HepG2 (cell line): Measurements from ENCODE around the gene TANC1. TPM values are rescaled to one million over a fixed set of nuclear protein-coding genes. Genes with fewer than 3 reads are reported as not detected.

Source experiments
- ATAC-seq: fragments of 200-7000 bp; cut with Tn5 transposase; 3 replicates; pipeline ENCODE4 v1.9.1; 2020; ENCODE audit warnings: mild to moderate bottlenecking, moderate library complexity
- BruUV-seq: library from RNA; stranded (reverse); fragments of 400-500 nt; replicated peaks from 2 replicates; lab custom pipeline; 2021; lab: Mats Ljungman, UMichigan
- CTCF ChIA-PET: fragments of 300-600 bp; formaldehyde crosslinking; extraction: SDS; loops from one replicate; lab custom pipeline; 2021; ENCODE audit warnings: low total read pairs, inconsistent platforms, low intra/inter-chr PET ratio; lab: Yijun Ruan, JAX
- POLR2A ChIA-PET: fragments of 350-600 bp; sonication (Branson Sonifier 250); formaldehyde crosslinking; loops from one replicate; lab custom pipeline; 2020; ENCODE audit warnings: antibody characterized with exemption, inconsistent platforms; lab: Yijun Ruan, JAX
- DNase-seq: peaks from one replicate; pipeline ENCODE4 v3.0.0-alpha.2; 2015; ENCODE audit warnings: low spot score
- FAIRE-seq: peaks from 3 replicates; lab custom pipeline; 2011; peaks lifted over from hg19 to GRCh38; lab: Jason Lieb, UNC
- H2AFZ ChIP-seq: one replicate; pipeline ENCODE4 v1.6.1; 2011; ENCODE audit warnings: low read length, inconsistent platforms
- H3K27ac ChIP-seq: fragments of 300-600 bp; 3 replicates; pipeline ENCODE4 v1.8.0; 2011; ENCODE audit warnings: mixed run types, mild to moderate bottlenecking, mixed read lengths, low read length, inconsistent platforms; ENCODE audit not compliant: insufficient read depth; ENCODE audit errors: extremely low read length
- H3K27me3 ChIP-seq, 2 experiments: fragments of 200-600 bp in 1 of 2; 2 replicates in 1 of 2; 3 replicates in 1 of 2; pipeline versions ENCODE4 v1.6.0 to v1.8.0; 2011; ENCODE audit warnings: low read length in 2 of 2, mild to moderate bottlenecking in 2 of 2, moderate library complexity in 2 of 2, inconsistent platforms in 1 of 2; ENCODE audit not compliant: insufficient read depth in 2 of 2, control insufficient read depth in 1 of 2
- H3K36me3 ChIP-seq, 2 experiments: fragments of 200-600 bp in 1 of 2; replicated peaks in 1 of 2; 2 replicates in 1 of 2; 3 replicates in 1 of 2; pipeline versions ENCODE4 v1.5.1 to v1.8.0; 2011; ENCODE audit warnings: low read length in 2 of 2, inconsistent platforms in 1 of 2; ENCODE audit not compliant: insufficient read depth in 2 of 2, control insufficient read depth in 1 of 2
- H3K4me1 ChIP-seq: 2 replicates; pipeline ENCODE4 v1.5.1; 2012; ENCODE audit warnings: low read length, inconsistent platforms; ENCODE audit not compliant: insufficient read depth
- H3K4me2 ChIP-seq: 2 replicates; pipeline ENCODE4 v1.6.0; 2011; ENCODE audit warnings: low read depth, low read length, inconsistent platforms
- H3K4me3 ChIP-seq, 3 experiments: fragments of 200-600 bp in 1 of 3; sonication (generic), shearing (Covaris generic) in 1 of 3; replicated peaks in 1 of 3; 2 replicates each; pipeline ENCODE4 v1.5.1; 2011 to 2016; ENCODE audit warnings: low read length in 3 of 3, inconsistent platforms in 2 of 3, low read depth in 2 of 3, mild to moderate bottlenecking in 2 of 3, control low read depth in 1 of 3, mixed read lengths in 1 of 3; ENCODE audit not compliant: insufficient read depth in 1 of 3
- H3K79me2 ChIP-seq: one replicate; pipeline ENCODE4 v1.6.1; 2011; ENCODE audit warnings: low read length, inconsistent platforms; ENCODE audit not compliant: insufficient read depth
- H3K9ac ChIP-seq: 2 replicates; pipeline ENCODE4 v1.6.0; 2011; ENCODE audit warnings: mild to moderate bottlenecking, low read depth, low read length, inconsistent platforms; ENCODE audit not compliant: insufficient read depth
- H3K9me3 ChIP-seq: 2 replicates; pipeline ENCODE4 v1.5.1; 2012; ENCODE audit warnings: mild to moderate bottlenecking, low read length
- H4K20me1 ChIP-seq: 2 replicates; pipeline ENCODE4 v1.6.0; 2011; ENCODE audit warnings: inconsistent platforms, mild to moderate bottlenecking, low read length, moderate library complexity; ENCODE audit not compliant: insufficient read depth
- ERF ChIP-seq: IDR thresholded peaks from 2 replicates; pipeline ENCODE4 v1.6.1; 2018; ENCODE audit warnings: missing biosample characterization, missing genetic modification reagents
- KAT7 ChIP-seq: IDR thresholded peaks from 2 replicates; pipeline ENCODE4 v1.6.1; 2018; ENCODE audit warnings: borderline replicate concordance, missing compliant biosample characterization
- KDM3A ChIP-seq: IDR thresholded peaks from 2 replicates; pipeline ENCODE4 v1.6.1; 2018; ENCODE audit warnings: low read depth, missing compliant biosample characterization
- KDM5B ChIP-seq: sonication (generic); formaldehyde crosslinking; IDR thresholded peaks from 2 replicates; pipeline ENCODE4 v1.4.0; 2020; ENCODE audit warnings: missing genetic modification reagents, mild to moderate bottlenecking, borderline replicate concordance
- KLF6 ChIP-seq: IDR thresholded peaks from 2 replicates; pipeline ENCODE4 v1.8.0; 2016; ENCODE audit warnings: missing biosample characterization, missing genetic modification reagents
- LBX2 ChIP-seq: sonication (generic); formaldehyde crosslinking; IDR thresholded peaks from 2 replicates; pipeline ENCODE4 v1.5.0; 2020; ENCODE audit warnings: missing genetic modification reagents, mild to moderate bottlenecking, borderline replicate concordance
- NFE2L1 ChIP-seq: sonication (generic); formaldehyde crosslinking; IDR thresholded peaks from 2 replicates; pipeline ENCODE4 v1.4.0; 2020; ENCODE audit warnings: missing genetic modification reagents, mild to moderate bottlenecking, borderline replicate concordance
- NR3C1 ChIP-seq: sonication (generic); formaldehyde crosslinking; IDR thresholded peaks from 2 replicates; pipeline ENCODE4 v1.4.0; 2020; ENCODE audit warnings: missing genetic modification reagents
- PAWR ChIP-seq: sonication (generic); formaldehyde crosslinking; IDR thresholded peaks from 2 replicates; pipeline ENCODE4 v1.4.0; 2020; ENCODE audit warnings: missing genetic modification reagents, mild to moderate bottlenecking, borderline replicate concordance
- THYN1 ChIP-seq: sonication (generic); formaldehyde crosslinking; IDR thresholded peaks from 2 replicates; pipeline ENCODE4 v1.8.1; 2023; ENCODE audit warnings: low read depth, mild to moderate bottlenecking, moderate library complexity, missing genetic modification reagents, borderline replicate concordance
- ZFYVE20 ChIP-seq: sonication (generic); formaldehyde crosslinking; IDR thresholded peaks from 2 replicates; pipeline ENCODE4 v1.8.0; 2023; ENCODE audit warnings: low read depth, mild to moderate bottlenecking, moderate library complexity, missing genetic modification reagents, borderline replicate concordance
- ZNF292 ChIP-seq: sonication (generic); formaldehyde crosslinking; IDR thresholded peaks from 2 replicates; pipeline ENCODE4 v1.8.1; 2022; ENCODE audit warnings: mild to moderate bottlenecking, low read depth, missing genetic modification reagents, borderline replicate concordance
- ZNF367 ChIP-seq: sonication (generic); formaldehyde crosslinking; IDR thresholded peaks from 2 replicates; pipeline ENCODE4 v1.4.0; 2020; ENCODE audit warnings: missing genetic modification reagents, borderline replicate concordance
- WGBS: methylation state at CpG from one replicate; pipeline ENCODE4 v1.1.6; 2017; ENCODE audit warnings: low lambda C conversion rate; 5-methylcytosine and 5-hydroxymethylcytosine counted together
- in situ Hi-C: cut with HindIII; loops from 2 replicates; pipeline ENCODE4 v1.10.0; 2017; ENCODE audit warnings: low pct_unique_long_range_greater_than_20kb; ENCODE audit not compliant: extremely low pct_ligation_motif_present
- intact Hi-C: fragments of 100-400 bp; cut with micrococcal nuclease; formaldehyde crosslinking; loops from one replicate; pipeline ENCODE4 v1.10.0; 2022; ENCODE audit not compliant: unreplicated experiment
- polyA plus RNA-seq, 8 experiments: library from polyadenylated mRNA; depleted of rRNA in 3 of 8; stranded (reverse) in 7 of 8; unstranded in 1 of 8; fragments of >200 nt; fragmentation: Illumina TruSeq in 4 of 8; extraction: Trizol in 4 of 8; gene quantifications; 2 replicates each; pipeline versions ENCODE4 v1.2.1 to v1.2.3, GENCODE V29; 2011 to 2016; ENCODE audit warnings: low read depth in 4 of 8, missing spikeins in 1 of 8, mixed read lengths in 1 of 8; ENCODE audit not compliant: insufficient read depth in 1 of 8
- total RNA-seq, 5 experiments: library from RNA; depleted of rRNA; stranded (reverse); fragments of >200 nt; fragmentation: Illumina TruSeq; extraction: Trizol; gene quantifications; 2 replicates each; pipeline ENCODE4 v1.2.3, GENCODE V29; 2016; ENCODE audit warnings: low read depth in 1 of 5

The TANC1 gene
- total and polyA plus RNA-seq, 2 of the 13 experiments (the other 11 are each of a cell fraction or from before 2014, with no cell fraction given) = 2.3 to 5.6 TPM

GRCh38 chr2:159106109-159106508 lies 137.7 kb downstream of the TANC1 start:
- FAIRE-seq = no peak
- no peaks in the 10 kb centered on the region for H3K79me2 ChIP-seq
- no peak overlapping the region for H3K27ac ChIP-seq
- BruUV-seq = no TSS peak
- H3K36me3 ChIP-seq = no peaks in the 10 kb centered on the region
- POLR2A ChIA-PET = no interaction called here
- no peak for TF ChIP-seq KDM5B (CRISPR knock-in tag)
- TF ChIP-seq ZFYVE20 (CRISPR knock-in tag) = no peak
- no peak for TF ChIP-seq KAT7 (CRISPR knock-in tag)
- no peak for TF ChIP-seq ZNF292 (CRISPR knock-in tag)
- no peak for TF ChIP-seq NR3C1 (CRISPR knock-in tag)
- TF ChIP-seq NFE2L1 (CRISPR knock-in tag) = no peak
- no peak for TF ChIP-seq LBX2 (CRISPR knock-in tag)
- no peak for TF ChIP-seq ZNF367 (CRISPR knock-in tag)
- no peak for TF ChIP-seq KLF6 (CRISPR knock-in tag)
- TF ChIP-seq ERF (CRISPR knock-in tag) = no peak
- TF ChIP-seq THYN1 (CRISPR knock-in tag) = no peak
- no peak for TF ChIP-seq KDM3A
- no peak for TF ChIP-seq PAWR (CRISPR knock-in tag)
- H3K9me3 ChIP-seq = no peaks in the 10 kb centered on the region
- no peak overlapping the region for H3K9ac ChIP-seq
- H3K4me2 ChIP-seq = no peak overlapping the region
- CTCF ChIA-PET = no interaction called here
- in situ Hi-C loops = no loop called here
- ATAC-seq = no peak
- H3K27me3 ChIP-seq = no peaks in the 10 kb centered on the region
- DNase-seq = no peak
- H2AFZ ChIP-seq = no peak overlapping the region
- no peaks in the 10 kb centered on the region for H3K4me1 ChIP-seq
- no peaks in the 10 kb centered on the region for H4K20me1 ChIP-seq
- no peak overlapping the region for H3K4me3 ChIP-seq
- 67% methylated on average over 5 of the region's 5 CpGs for WGBS
- intact Hi-C loops = no loop called here
